ENCODE data around the gene GRM5.

DNA sequence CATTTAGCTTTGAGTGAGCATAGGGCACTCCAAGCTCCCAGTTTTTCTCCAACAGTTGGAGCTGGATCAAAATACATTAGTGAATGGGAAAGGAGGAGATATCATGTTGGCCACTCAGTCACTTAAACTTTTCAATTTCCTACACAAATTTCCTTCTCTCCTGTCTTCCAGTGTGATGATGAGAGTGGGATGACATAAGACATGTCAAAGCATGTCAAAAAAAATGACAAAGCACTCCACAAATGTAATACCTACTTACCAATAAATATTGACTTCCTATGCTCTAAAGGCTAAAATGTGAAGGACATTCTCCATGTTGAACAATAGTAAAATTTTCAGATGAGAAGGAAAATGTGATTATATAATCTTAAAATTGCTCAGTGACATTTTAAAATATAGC lies 1.5 kb upstream of the GRM5 start:
- TF ChIP-seq, protein P1, sequence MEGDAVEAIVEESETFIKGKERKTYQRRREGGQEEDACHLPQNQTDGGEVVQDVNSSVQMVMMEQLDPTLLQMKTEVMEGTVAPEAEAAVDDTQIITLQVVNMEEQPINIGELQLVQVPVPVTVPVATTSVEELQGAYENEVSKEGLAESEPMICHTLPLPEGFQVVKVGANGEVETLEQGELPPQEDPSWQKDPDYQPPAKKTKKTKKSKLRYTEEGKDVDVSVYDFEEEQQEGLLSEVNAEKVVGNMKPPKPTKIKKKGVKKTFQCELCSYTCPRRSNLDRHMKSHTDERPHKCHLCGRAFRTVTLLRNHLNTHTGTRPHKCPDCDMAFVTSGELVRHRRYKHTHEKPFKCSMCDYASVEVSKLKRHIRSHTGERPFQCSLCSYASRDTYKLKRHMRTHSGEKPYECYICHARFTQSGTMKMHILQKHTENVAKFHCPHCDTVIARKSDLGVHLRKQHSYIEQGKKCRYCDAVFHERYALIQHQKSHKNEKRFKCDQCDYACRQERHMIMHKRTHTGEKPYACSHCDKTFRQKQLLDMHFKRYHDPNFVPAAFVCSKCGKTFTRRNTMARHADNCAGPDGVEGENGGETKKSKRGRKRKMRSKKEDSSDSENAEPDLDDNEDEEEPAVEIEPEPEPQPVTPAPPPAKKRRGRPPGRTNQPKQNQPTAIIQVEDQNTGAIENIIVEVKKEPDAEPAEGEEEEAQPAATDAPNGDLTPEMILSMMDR (IDR thresholded peaks at IDR 0.05), result no peak
- no peak for TF ChIP-seq ZFX (IDR thresholded peaks at IDR 0.05; ENCODE audit: borderline replicate concordance)
